Esophagus squamous epithelium (tissue), 4 donors: ENCODE measurements around the gene GSC.

Source experiments
- CTCF ChIP-seq, 6 experiments: fragments of 450-650 bp in 4 of 6; fragments of 200-600 bp in 2 of 6; sonication (generic) in 2 of 6; IDR thresholded peaks; one replicate each; pipeline ENCODE4 v1.5.1; 2016 to 2019; ENCODE audit warnings: antibody characterized with exemption in 6 of 6, mild to moderate bottlenecking in 4 of 6, moderate library complexity in 4 of 6
- POLR2A ChIP-seq, 4 donors: fragments of 450-650 bp; IDR thresholded peaks; one replicate each; pipeline ENCODE4 v1.6.1; 2017; ENCODE audit warnings: antibody characterized with exemption in 4 of 4, mild to moderate bottlenecking in 4 of 4, moderate library complexity in 3 of 4

- TF ChIP-seq CTCF (IDR thresholded peaks at IDR 0.05) = no peak
- TF ChIP-seq POLR2A (IDR thresholded peaks at IDR 0.05) = no peak
Observed at GRCh38 chr14:94762431-94762830, 7.5 kb downstream of the GSC start.
